ENCODE measurements around the gene SPPL2A.

- TF ChIP-seq CTCF (IDR thresholded peaks at IDR 0.05) (no peak), POLR2A (IDR thresholded peaks at IDR 0.05) (no peak)
These were observed 54.9 kb downstream of the SPPL2A start for GRCh38 chr15:50710585-50710984.

All from Peyer's patch (tissue), 4 donors.